GM12874 (cell line): ENCODE results near the gene CTSA.

Experiments used
- CTCF ChIP-seq: IDR thresholded peaks from 2 replicates; pipeline ENCODE4 v1.5.1; 2011; ENCODE audit warnings: low read depth, mild to moderate bottlenecking, control low read depth, low read length, moderate library complexity; ENCODE audit not compliant: insufficient read depth

The CTSA gene

GRCh38 chr20:45935416-45936046 lies 44.4 kb downstream of the CTSA start:
- no peak for TF ChIP-seq CTCF

- no peak for TF ChIP-seq CTCF
Observed at GRCh38 chr20:45937765-45938164, 46.6 kb downstream of the CTSA start.

- TF ChIP-seq CTCF: no peak
Observed at GRCh38 chr20:45938727-45939438, 47.7 kb downstream of the CTSA start.

- no peak for TF ChIP-seq CTCF
Observed at GRCh38 chr20:45940053-45940452, 48.9 kb downstream of the CTSA start.

GRCh38 chr20:45940469-45940868 lies 49.3 kb downstream of the CTSA start:
- TF ChIP-seq CTCF: no peak

- no peak for TF ChIP-seq CTCF
Observed at GRCh38 chr20:45943613-45944012, 52.5 kb downstream of the CTSA start.

GRCh38 chr20:45944151-45944964 lies 53.2 kb downstream of the CTSA start:
- TF ChIP-seq CTCF: no peak
